HEK293 (cell line): Measurements from ENCODE around the gene RHBDL3.

ENCODE experiments used
- CTCF ChIA-PET: fragments of 350-600 bp; formaldehyde crosslinking; extraction: SDS; loops from one replicate; lab custom pipeline; 2021; ENCODE audit warnings: antibody characterized with exemption; lab: Yijun Ruan, JAX
- POLR2A ChIA-PET: fragments of 300-600 bp; formaldehyde crosslinking; extraction: SDS; loops from one replicate; lab custom pipeline; 2020; ENCODE audit warnings: antibody characterized with exemption, inconsistent platforms; lab: Yijun Ruan, JAX
- H3K27ac ChIP-seq: fragments of 200-500 bp; sonication (Bioruptor generic); 2 replicates; pipeline ENCODE4 v1.5.1; 2014; ENCODE audit warnings: low read depth, low read length, control low read depth, inconsistent platforms; ENCODE audit errors: extremely low read depth
- H3K36me3 ChIP-seq, 2 experiments: fragments of 200-500 bp in 1 of 2; sonication (Bioruptor generic) in 1 of 2; 1 replicate in 1 of 2; 2 replicates in 1 of 2; pipeline ENCODE4 v1.5.1; 2014 to 2017; ENCODE audit warnings: inconsistent platforms in 2 of 2, low read length in 2 of 2; ENCODE audit not compliant: control insufficient read depth in 2 of 2, insufficient read depth in 1 of 2
- H3K4me1 ChIP-seq: fragments of 200-500 bp; sonication (Bioruptor generic); 2 replicates; pipeline ENCODE4 v1.5.1; 2014; ENCODE audit warnings: mild to moderate bottlenecking, low read length, inconsistent platforms; ENCODE audit not compliant: control insufficient read depth, insufficient read depth
- H3K4me3 ChIP-seq: 2 replicates; pipeline ENCODE4 v1.5.1; 2011; ENCODE audit warnings: low read depth, mild to moderate bottlenecking, control low read depth, low read length, moderate library complexity
- H3K9me3 ChIP-seq: fragments of 200-500 bp; sonication (Bioruptor generic); 2 replicates; pipeline ENCODE4 v1.5.1; 2014; ENCODE audit warnings: low read depth, low read length, inconsistent platforms; ENCODE audit not compliant: control insufficient read depth, insufficient read depth
- BCL11A ChIP-seq: fragments of 450-650 bp; formaldehyde crosslinking; IDR thresholded peaks from 2 replicates; pipeline ENCODE4 v1.5.1; 2016; ENCODE audit warnings: low read depth, missing biosample characterization, missing genetic modification characterization
- BCL11B ChIP-seq: fragments of 450-650 bp; formaldehyde crosslinking; IDR thresholded peaks from 2 replicates; pipeline ENCODE4 v1.5.1; 2016; ENCODE audit warnings: low read depth, missing biosample characterization, missing genetic modification characterization
- GFI1B ChIP-seq: fragments of 450-650 bp; formaldehyde crosslinking; IDR thresholded peaks from 2 replicates; pipeline ENCODE4 v1.5.1; 2016; ENCODE audit warnings: missing biosample characterization, missing genetic modification characterization
- PRDM1 ChIP-seq: fragments of 450-650 bp; formaldehyde crosslinking; IDR thresholded peaks from 2 replicates; pipeline ENCODE4; 2016; ENCODE audit warnings: missing biosample characterization, missing genetic modification characterization
- REST ChIP-seq: fragments of 450-650 bp; formaldehyde crosslinking; IDR thresholded peaks from 2 replicates; pipeline ENCODE4 v1.5.1; 2016; ENCODE audit warnings: missing biosample characterization, missing genetic modification characterization
- SP3 ChIP-seq: fragments of 450-650 bp; formaldehyde crosslinking; IDR thresholded peaks from 2 replicates; pipeline ENCODE4 v1.5.1; 2016; ENCODE audit warnings: missing biosample characterization, missing genetic modification characterization
- ZBTB26 ChIP-seq: fragments of 450-650 bp; formaldehyde crosslinking; optimal IDR thresholded peaks from 2 replicates; pipeline ENCODE3; 2016; ENCODE audit warnings: missing biosample characterization, mild to moderate bottlenecking, missing genetic modification characterization
- ZBTB48 ChIP-seq: fragments of 450-650 bp; formaldehyde crosslinking; IDR thresholded peaks from 2 replicates; pipeline ENCODE4 v1.5.1; 2016; ENCODE audit warnings: missing biosample characterization, missing genetic modification characterization
- ZNF132 ChIP-seq: fragments of 450-650 bp; formaldehyde crosslinking; IDR thresholded peaks from 2 replicates; pipeline ENCODE4 v1.5.1; 2017; ENCODE audit warnings: missing biosample characterization, missing genetic modification characterization, borderline replicate concordance
- ZNF148 ChIP-seq: fragments of 450-650 bp; formaldehyde crosslinking; IDR thresholded peaks from 2 replicates; pipeline ENCODE4 v1.5.0; 2017; ENCODE audit warnings: missing biosample characterization, missing genetic modification characterization, borderline replicate concordance
- ZNF211 ChIP-seq: fragments of 450-650 bp; formaldehyde crosslinking; IDR thresholded peaks from 2 replicates; pipeline ENCODE4 v1.5.1; 2016; ENCODE audit warnings: low read depth, missing biosample characterization, missing genetic modification characterization
- ZNF214 ChIP-seq: fragments of 450-650 bp; formaldehyde crosslinking; IDR thresholded peaks from 2 replicates; pipeline ENCODE4 v1.5.1; 2017; ENCODE audit warnings: missing biosample characterization, mild to moderate bottlenecking, missing genetic modification characterization, borderline replicate concordance
- ZNF311 ChIP-seq: fragments of 450-650 bp; formaldehyde crosslinking; IDR thresholded peaks from 2 replicates; pipeline ENCODE4 v1.5.1; 2017; ENCODE audit warnings: missing biosample characterization, missing genetic modification characterization, borderline replicate concordance
- ZNF354C ChIP-seq: fragments of 450-650 bp; formaldehyde crosslinking; IDR thresholded peaks from 2 replicates; pipeline ENCODE4 v1.5.1; 2016; ENCODE audit warnings: missing biosample characterization, missing genetic modification characterization, low read depth, borderline replicate concordance
- ZNF398 ChIP-seq: fragments of 450-650 bp; formaldehyde crosslinking; IDR thresholded peaks from 2 replicates; pipeline ENCODE4 v1.5.1; 2017; ENCODE audit warnings: missing biosample characterization, missing genetic modification characterization
- ZNF416 ChIP-seq: fragments of 450-650 bp; formaldehyde crosslinking; IDR thresholded peaks from 2 replicates; pipeline ENCODE4 v1.5.1; 2016; ENCODE audit warnings: missing biosample characterization, missing genetic modification characterization
- ZNF624 ChIP-seq: fragments of 450-650 bp; formaldehyde crosslinking; IDR thresholded peaks from 2 replicates; pipeline ENCODE4 v1.5.1; 2017; ENCODE audit warnings: missing biosample characterization, missing genetic modification characterization
- ZNF629 ChIP-seq: fragments of 450-650 bp; formaldehyde crosslinking; IDR thresholded peaks from 2 replicates; pipeline ENCODE4 v1.5.1; 2017; ENCODE audit warnings: missing biosample characterization, missing genetic modification characterization
- ZNF645 ChIP-seq: fragments of 450-650 bp; formaldehyde crosslinking; IDR thresholded peaks from 2 replicates; pipeline ENCODE4; 2016; ENCODE audit warnings: missing biosample characterization, missing genetic modification characterization
- ZNF660 ChIP-seq: fragments of 450-650 bp; IDR thresholded peaks from 2 replicates; pipeline ENCODE4 v1.5.1; 2018; ENCODE audit warnings: missing biosample characterization, mild to moderate bottlenecking, missing genetic modification characterization
- ZSCAN30 ChIP-seq: fragments of 450-650 bp; IDR thresholded peaks from 2 replicates; pipeline ENCODE4 v1.5.1; 2018; ENCODE audit warnings: missing biosample characterization, mild to moderate bottlenecking, missing genetic modification characterization, moderate library complexity
- ZSCAN5A ChIP-seq: fragments of 450-650 bp; formaldehyde crosslinking; IDR thresholded peaks from 2 replicates; pipeline ENCODE4 v1.5.1; 2016; ENCODE audit warnings: missing biosample characterization, missing genetic modification characterization

RHBDL3 gene

GRCh38 chr17:32259586-32259985, 6.0 kb upstream of the RHBDL3 start:
- POLR2A ChIA-PET = interaction anchor here (0.5 to 0.7 kb wide), 3 partner anchors 67 to 1881 kb away, joined by 3 to 9 read pairs (median 3); partner anchors contain the start of gene CPD
- CTCF ChIA-PET = interaction anchor here (0.8 kb wide), 1 partner anchor 61 kb away, joined by 3 read pairs; no protein-coding TSS in a partner anchor

GRCh38 chr17:32261417-32261736, 4.3 kb upstream of the RHBDL3 start:
- H3K4me1 ChIP-seq = peaks cover 15% of the 10 kb centered on the region
- H3K27ac ChIP-seq = no peak overlapping the region
- CTCF ChIA-PET = interaction anchor here (0.6 to 1.3 kb wide), 3 partner anchors 8 to 456 kb away, joined by 4 to 6 read pairs (median 5); no protein-coding TSS in a partner anchor
- no peak overlapping the region for H3K4me3 ChIP-seq
- POLR2A ChIA-PET = no interaction called here
- no peaks in the 10 kb centered on the region for H3K36me3 ChIP-seq
- H3K9me3 ChIP-seq = no peaks in the 10 kb centered on the region
- TF ChIP-seq ZNF214 (tag by site-specific recombination) = no peak
- TF ChIP-seq ZNF660 (tag by site-specific recombination) = no peak
- no peak for TF ChIP-seq BCL11A (tag by site-specific recombination)
- TF ChIP-seq ZNF629 = no peak
- TF ChIP-seq ZNF354C (tag by site-specific recombination) = no peak
- TF ChIP-seq REST (tag by site-specific recombination) = no peak
- no peak for TF ChIP-seq ZBTB48
- TF ChIP-seq ZNF624 = no peak
- TF ChIP-seq ZNF645 = no peak
- no peak for TF ChIP-seq ZNF398
- TF ChIP-seq SP3 = no peak
- no peak for TF ChIP-seq ZBTB26 (tag by site-specific recombination)
- no peak for TF ChIP-seq ZNF211 (tag by site-specific recombination)
- no peak for TF ChIP-seq ZNF132 (tag by site-specific recombination)
- TF ChIP-seq BCL11B (tag by site-specific recombination) = no peak
- TF ChIP-seq ZSCAN5A (tag by site-specific recombination) = no peak
- no peak for TF ChIP-seq PRDM1
- no peak for TF ChIP-seq ZSCAN30 (tag by site-specific recombination)

More at GRCh38 chr17:32259586-32259985, 6.0 kb upstream of the RHBDL3 start:
- Histone ChIP-seq H3K9me3 (no peaks in the 10 kb centered on the region), H3K27ac (no peak overlapping the region), H3K36me3 (no peaks in the 10 kb centered on the region), H3K4me1 (peaks cover 13% of the 10 kb centered on the region), H3K4me3 (no peak overlapping the region)
- no peak for TF ChIP-seq ZNF416
- TF ChIP-seq ZNF148 (tag by site-specific recombination) = no peak
- 0 out of 2 replicates have a peak, but pooled peaks have one; percentile 39 for TF ChIP-seq GFI1B (tag by site-specific recombination)
- no peak for TF ChIP-seq ZNF311 (tag by site-specific recombination)
